Osteoblast (primary cell): Measurements from ENCODE around the gene KCTD16. TPM values are rescaled to one million over a fixed set of nuclear protein-coding genes. Genes with fewer than 3 reads are reported as not detected.

ENCODE experiments used
- DNase-seq: peaks from one replicate; pipeline ENCODE4 v3.0.0; 2011; ENCODE audit warnings: low spot score, mixed read lengths; ENCODE audit not compliant: insufficient read length; ENCODE audit errors: missing footprints
- H2AFZ ChIP-seq: 2 replicates; pipeline ENCODE4 v1.6.0; 2011; ENCODE audit warnings: mild to moderate bottlenecking, low read length
- H3K27ac ChIP-seq: 2 replicates; pipeline ENCODE4 v1.5.1; 2011; ENCODE audit warnings: mild to moderate bottlenecking, low read depth, low read length, moderate library complexity
- H3K27me3 ChIP-seq: 2 replicates; pipeline ENCODE4 v1.6.0; 2012; ENCODE audit warnings: mild to moderate bottlenecking, control low read depth, inconsistent platforms, low read length, moderate library complexity; ENCODE audit not compliant: insufficient read depth
- H3K36me3 ChIP-seq: 2 replicates; pipeline ENCODE4 v1.5.1; 2011; ENCODE audit warnings: mild to moderate bottlenecking, low read length, control low read depth, moderate library complexity; ENCODE audit not compliant: insufficient read depth
- H3K4me1 ChIP-seq: 2 replicates; pipeline ENCODE4 v1.5.1; 2011; ENCODE audit warnings: mild to moderate bottlenecking, low read length, control low read depth, moderate library complexity; ENCODE audit not compliant: insufficient read depth
- H3K4me2 ChIP-seq: 2 replicates; pipeline ENCODE4 v1.6.0; 2011; ENCODE audit warnings: mild to moderate bottlenecking, low read length; ENCODE audit not compliant: insufficient read depth
- H3K4me3 ChIP-seq: fragments of 200-600 bp; sonication (generic); 3 replicates; pipeline ENCODE4 v1.5.1; 2012; ENCODE audit warnings: mild to moderate bottlenecking, low read length, inconsistent platforms; ENCODE audit not compliant: insufficient read depth
- H3K79me2 ChIP-seq: 2 replicates; pipeline ENCODE4 v1.6.0; 2012; ENCODE audit warnings: mild to moderate bottlenecking, low read length, control low read depth, inconsistent platforms; ENCODE audit not compliant: insufficient read depth
- H3K9me3 ChIP-seq: 2 replicates; pipeline ENCODE4 v1.5.1; 2011; ENCODE audit warnings: low read depth, low read length, control low read depth
- H4K20me1 ChIP-seq: 2 replicates; pipeline ENCODE4 v1.6.0; 2012; ENCODE audit warnings: mild to moderate bottlenecking, low read length, control low read depth; ENCODE audit not compliant: insufficient read depth
- CTCF ChIP-seq: IDR thresholded peaks from 2 replicates; pipeline ENCODE4 v1.5.1; 2011; ENCODE audit warnings: mild to moderate bottlenecking, low read depth, low read length, moderate library complexity; ENCODE audit errors: extremely low read depth
- total RNA-seq: library from RNA; depleted of rRNA; stranded (reverse); fragments of >200 nt; gene quantifications from 2 replicates; pipeline ENCODE4 v1.2.3, GENCODE V29; 2012

The KCTD16 gene
- total RNA-seq, 1 donor, result 3.6 TPM

- DNase-seq, result no peak
- Histone ChIP-seq H3K4me3 (no peak overlapping the region), H3K27ac (no peak overlapping the region)
Observed at GRCh38 chr5:144131261-144131660, 39.4 kb upstream of the KCTD16 start.

DNA sequence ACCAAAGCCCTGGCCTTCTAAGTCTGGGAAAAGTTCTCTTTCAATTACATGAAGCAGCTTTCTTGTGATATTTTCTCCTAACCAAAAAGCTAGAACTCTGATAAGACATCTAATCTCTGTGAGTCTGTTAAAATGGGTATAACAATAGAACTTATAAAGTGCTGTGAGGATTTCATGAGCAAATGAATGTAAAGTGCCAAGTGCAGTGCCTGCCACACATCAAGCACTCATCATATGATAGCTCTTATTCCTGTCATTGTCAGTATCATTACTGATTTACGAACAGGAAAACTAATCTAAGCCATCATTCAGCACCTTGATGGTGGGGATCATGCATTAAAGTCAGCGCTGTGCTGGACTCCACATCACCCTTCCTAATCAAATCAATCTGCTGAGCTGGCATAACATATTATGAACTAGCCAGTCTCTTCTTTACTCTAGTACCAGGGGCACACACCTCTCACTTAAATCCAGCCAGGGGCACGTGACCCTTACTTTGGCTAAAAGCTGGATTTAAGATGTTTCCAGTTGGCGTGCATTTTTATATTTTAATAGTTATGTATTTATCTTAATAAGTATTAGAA is 37.5 kb upstream of the KCTD16 start:
- H3K27me3 ChIP-seq, result no peaks in the 10 kb centered on the region
- no peaks in the 10 kb centered on the region for H3K79me2 ChIP-seq
- H3K27ac ChIP-seq, result no peak overlapping the region
- H3K4me1 ChIP-seq, result no peaks in the 10 kb centered on the region
- no peaks in the 10 kb centered on the region for H3K36me3 ChIP-seq
- no peaks in the 10 kb centered on the region for H4K20me1 ChIP-seq
- DNase-seq, result no peak
- no peak overlapping the region for H3K4me2 ChIP-seq
- no peak for TF ChIP-seq CTCF
- H3K9me3 ChIP-seq, result no peaks in the 10 kb centered on the region
- no peak overlapping the region for H3K4me3 ChIP-seq
- H2AFZ ChIP-seq, result no peak overlapping the region

More at GRCh38 chr5:144131261-144131660, 39.4 kb upstream of the KCTD16 start:
- Histone ChIP-seq H3K4me1 (no peaks in the 10 kb centered on the region), H4K20me1 (no peaks in the 10 kb centered on the region), H3K27me3 (no peaks in the 10 kb centered on the region), H3K36me3 (no peaks in the 10 kb centered on the region), H3K9me3 (no peaks in the 10 kb centered on the region), H2AFZ (no peak overlapping the region), H3K79me2 (no peaks in the 10 kb centered on the region), H3K4me2 (no peak overlapping the region)
- no peak for TF ChIP-seq CTCF

DNA sequence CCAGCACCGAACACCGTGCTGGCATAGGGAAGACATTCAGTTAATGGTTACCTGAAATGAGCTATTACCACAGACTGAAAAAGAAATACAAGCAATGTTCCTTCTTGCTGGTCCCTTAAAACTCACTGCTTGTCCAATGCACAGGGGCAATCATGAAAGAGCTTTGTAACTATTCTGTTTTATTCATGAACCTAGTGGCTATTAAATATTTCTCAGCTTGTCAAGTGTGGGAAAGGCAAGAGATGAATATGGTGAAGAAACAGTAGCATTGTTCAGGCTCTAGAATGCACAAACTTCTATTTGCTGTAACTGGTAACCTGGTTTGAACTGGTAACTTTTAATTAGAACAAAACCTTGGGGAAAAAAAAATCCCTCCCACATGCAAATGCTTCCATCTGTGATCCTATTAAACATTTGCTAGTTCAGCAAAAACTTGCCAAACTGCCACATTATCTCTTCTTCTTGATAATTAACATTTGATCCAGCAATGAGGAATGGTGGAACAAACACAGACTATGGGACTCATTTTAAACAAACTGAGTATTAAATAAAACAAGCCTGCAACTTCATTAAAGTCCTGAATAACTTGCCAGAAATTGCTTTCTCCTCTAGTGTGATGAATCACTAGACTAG is 36.4 kb upstream of the KCTD16 start:
- no peak for DNase-seq
- H3K27me3 ChIP-seq, result no peaks in the 10 kb centered on the region
- no peaks in the 10 kb centered on the region for H4K20me1 ChIP-seq
- H3K79me2 ChIP-seq, result no peaks in the 10 kb centered on the region
- no peak overlapping the region for H3K27ac ChIP-seq
- H3K4me2 ChIP-seq, result no peak overlapping the region
- H3K4me1 ChIP-seq, result peaks cover 6% of the 10 kb centered on the region
- H3K9me3 ChIP-seq, result no peaks in the 10 kb centered on the region
- H3K36me3 ChIP-seq, result no peaks in the 10 kb centered on the region
- no peak overlapping the region for H2AFZ ChIP-seq
- no peak overlapping the region for H3K4me3 ChIP-seq
- TF ChIP-seq CTCF, result no peak

DNA sequence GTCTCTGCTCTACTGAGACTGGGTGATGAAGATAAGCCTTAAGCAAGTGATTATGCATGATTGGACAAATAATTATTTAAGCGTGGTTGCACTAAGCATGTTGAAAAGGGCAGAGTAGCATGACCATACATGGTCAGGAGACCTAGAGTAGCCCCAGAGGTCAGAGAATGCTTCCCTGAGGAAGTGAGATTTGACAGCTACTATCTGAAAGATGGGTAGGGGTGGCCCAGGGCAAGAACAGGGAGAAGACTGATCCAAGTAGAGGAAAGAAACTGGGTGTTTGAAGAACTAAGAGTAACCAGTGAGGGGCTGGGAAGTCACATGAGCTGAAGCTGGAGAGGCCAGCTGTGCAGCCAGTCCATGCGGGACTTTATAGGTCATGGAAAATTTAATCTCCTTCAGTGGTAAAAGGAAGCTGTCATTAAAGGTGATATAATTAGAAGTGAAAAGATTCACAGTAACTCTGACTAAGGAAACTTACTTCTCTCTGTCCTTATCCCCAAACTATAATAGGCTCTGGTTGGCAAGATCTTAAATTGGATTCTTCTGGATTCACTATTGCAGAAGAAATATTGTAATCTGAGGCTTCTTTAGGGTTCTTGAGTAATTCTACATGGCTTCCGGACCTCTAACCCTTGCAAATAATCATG is 35.4 kb upstream of the KCTD16 start:
- DNase-seq, result no peak
- no peak overlapping the region for H3K4me2 ChIP-seq

More for the DNA sequence above, 35.4 kb upstream of the KCTD16 start:
- Histone ChIP-seq H4K20me1 (no peaks in the 10 kb centered on the region), H3K4me1 (peaks cover 14% of the 10 kb centered on the region), H3K4me3 (no peak overlapping the region), H3K27ac (no peak overlapping the region), H3K9me3 (no peaks in the 10 kb centered on the region), H3K36me3 (no peaks in the 10 kb centered on the region), H3K27me3 (no peaks in the 10 kb centered on the region), H3K79me2 (no peaks in the 10 kb centered on the region), H2AFZ (no peak overlapping the region)
- TF ChIP-seq CTCF, result no peak
